ENCODE measurements around the gene KYNU.

DNA sequence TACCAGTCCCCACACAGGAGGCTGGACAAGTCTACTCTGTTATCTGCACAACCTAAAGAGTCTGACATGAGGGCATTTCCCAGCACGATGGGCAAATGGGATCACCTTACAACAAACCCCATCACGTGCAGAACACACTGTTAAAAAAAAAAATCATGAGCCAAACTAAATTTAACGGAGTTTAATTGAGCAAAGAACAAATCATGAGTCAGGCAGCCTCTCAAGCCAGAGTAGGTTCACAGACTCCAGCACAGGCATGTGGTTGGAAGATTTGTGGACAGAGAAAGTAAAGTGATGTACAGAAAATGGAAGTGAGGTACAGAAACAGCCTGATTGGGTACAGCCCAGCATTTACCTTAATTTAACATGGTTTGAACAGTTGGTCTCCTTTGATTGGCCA, 59.9 kb downstream of the KYNU start:
- TF ChIP-seq, protein P1, sequence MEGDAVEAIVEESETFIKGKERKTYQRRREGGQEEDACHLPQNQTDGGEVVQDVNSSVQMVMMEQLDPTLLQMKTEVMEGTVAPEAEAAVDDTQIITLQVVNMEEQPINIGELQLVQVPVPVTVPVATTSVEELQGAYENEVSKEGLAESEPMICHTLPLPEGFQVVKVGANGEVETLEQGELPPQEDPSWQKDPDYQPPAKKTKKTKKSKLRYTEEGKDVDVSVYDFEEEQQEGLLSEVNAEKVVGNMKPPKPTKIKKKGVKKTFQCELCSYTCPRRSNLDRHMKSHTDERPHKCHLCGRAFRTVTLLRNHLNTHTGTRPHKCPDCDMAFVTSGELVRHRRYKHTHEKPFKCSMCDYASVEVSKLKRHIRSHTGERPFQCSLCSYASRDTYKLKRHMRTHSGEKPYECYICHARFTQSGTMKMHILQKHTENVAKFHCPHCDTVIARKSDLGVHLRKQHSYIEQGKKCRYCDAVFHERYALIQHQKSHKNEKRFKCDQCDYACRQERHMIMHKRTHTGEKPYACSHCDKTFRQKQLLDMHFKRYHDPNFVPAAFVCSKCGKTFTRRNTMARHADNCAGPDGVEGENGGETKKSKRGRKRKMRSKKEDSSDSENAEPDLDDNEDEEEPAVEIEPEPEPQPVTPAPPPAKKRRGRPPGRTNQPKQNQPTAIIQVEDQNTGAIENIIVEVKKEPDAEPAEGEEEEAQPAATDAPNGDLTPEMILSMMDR (IDR thresholded peaks at IDR 0.05) = no peak
- TF ChIP-seq EP300 (IDR thresholded peaks at IDR 0.05) (no peak), POLR2AphosphoS5 (IDR thresholded peaks at IDR 0.05) (no peak), POLR2A (IDR thresholded peaks at IDR 0.05) (no peak)
